HG03066 (cell line): ENCODE data around the gene SPOCK1.
"Not testable (repeated sequence)": the region's sequence is repeated elsewhere in the genome, so short reads cannot be mapped to it uniquely, and the experiment has no call there.

Experiments
- ATAC-seq: cut with Tn5 transposase; IDR thresholded peaks from one replicate; pipeline ENCODE4 v1.9.1; 2021; ENCODE audit warnings: low read depth; ENCODE audit not compliant: unreplicated experiment

The SPOCK1 gene

GRCh38 chr5:137399911-137400310 lies 99.2 kb downstream of the SPOCK1 start:
- ATAC-seq = no peak

DNA sequence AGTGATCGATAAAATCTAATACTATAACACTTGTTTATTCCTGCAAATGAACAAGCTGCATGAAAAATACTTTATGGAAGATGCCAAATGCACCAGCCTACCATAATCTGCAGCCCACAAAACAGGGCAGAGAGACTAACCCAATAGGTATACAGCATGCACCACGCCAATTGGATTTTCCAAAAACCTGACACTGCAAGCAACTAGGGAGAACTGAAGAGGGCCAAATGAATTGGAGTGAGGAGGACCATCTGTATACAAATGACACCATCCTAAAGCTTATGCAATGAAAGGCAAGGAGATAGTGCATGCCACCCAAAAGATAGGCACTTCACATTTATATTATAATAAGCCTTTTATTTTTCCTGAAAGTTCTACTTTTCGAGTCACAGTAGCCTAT lies 100.4 kb downstream of the SPOCK1 start:
- ATAC-seq = no peak

GRCh38 chr5:137398154-137398553 lies 101.0 kb downstream of the SPOCK1 start:
- no peak for ATAC-seq

- ATAC-seq = no peak
Observed at GRCh38 chr5:137395011-137395755, 103.9 kb downstream of the SPOCK1 start.

- ATAC-seq = no peak
Observed at GRCh38 chr5:137394380-137394779, 104.7 kb downstream of the SPOCK1 start.

DNA sequence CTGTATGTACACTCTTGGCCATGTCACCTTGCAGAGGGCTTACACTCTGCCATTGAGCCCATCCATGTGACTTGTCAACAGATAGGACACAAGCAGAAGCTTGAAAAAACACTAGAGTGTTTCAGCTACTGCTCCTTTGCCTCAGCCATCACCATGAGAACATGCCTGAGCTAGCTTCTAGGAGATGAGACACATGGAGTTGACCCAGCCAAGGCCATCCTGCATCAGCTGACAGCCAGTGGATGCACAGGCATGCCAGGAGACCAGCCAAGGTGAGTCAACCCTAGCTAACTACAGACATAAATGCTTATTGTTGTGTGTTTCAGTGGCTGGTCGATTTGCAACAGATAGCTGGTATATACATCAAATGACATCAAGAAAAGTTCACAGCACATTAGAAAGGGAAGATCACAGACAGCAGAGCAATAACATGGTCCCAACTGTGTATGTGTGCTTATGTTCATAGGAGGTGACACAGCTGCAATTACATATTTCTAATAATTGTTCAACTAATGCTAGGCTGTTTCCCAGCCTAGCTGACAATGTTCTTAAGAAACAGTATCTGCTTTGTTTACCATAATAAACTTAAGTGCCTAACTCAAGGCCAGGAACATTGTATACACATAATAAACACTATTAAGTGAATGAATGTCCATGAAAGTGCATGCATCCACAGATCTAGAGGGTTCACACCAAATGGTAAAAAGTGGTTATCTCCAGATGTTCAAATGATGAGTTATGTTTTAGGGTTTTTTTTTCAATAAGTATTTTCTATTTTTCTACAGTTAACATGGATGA lies 105.7 kb downstream of the SPOCK1 start:
- no peak for ATAC-seq

DNA sequence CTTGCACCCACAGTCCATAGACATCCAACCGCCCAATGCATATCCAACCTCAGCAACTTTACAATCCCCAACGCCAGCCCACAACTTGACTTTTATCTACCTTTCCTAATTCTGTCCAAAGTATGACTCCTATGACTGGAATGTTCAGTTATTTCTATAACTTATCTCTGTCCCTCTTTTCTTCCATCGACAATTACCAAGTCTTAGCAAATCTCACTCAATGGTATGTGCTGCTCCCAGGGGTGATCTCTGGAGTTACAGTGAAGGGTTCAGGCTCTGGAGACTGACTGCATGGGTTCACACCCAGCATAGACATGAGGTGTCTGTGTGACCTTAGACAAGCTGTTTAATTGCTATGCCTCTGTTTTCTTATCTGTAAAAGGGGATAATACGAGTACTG lies 106.9 kb downstream of the SPOCK1 start:
- ATAC-seq = no peak

DNA sequence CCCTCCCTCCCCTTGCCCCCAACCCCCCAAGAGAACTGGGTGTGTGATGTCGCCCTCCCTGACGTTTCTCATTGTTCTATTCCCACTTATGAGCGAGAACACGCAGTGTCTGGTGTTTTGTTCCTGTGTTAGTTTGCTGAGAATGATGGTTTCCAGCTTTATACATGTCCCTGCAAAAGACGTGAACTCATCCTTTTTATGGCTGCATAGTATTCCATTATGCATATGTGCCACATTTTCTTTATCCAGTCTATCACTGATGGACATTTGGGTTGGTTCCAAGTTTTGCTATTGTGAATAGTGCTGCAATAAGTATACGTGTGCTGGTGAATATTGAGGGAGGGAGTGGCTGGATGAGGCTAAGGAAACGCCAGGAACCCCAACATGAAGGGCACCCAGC lies 108.1 kb downstream of the SPOCK1 start:
- not testable (repeated sequence) for ATAC-seq

DNA sequence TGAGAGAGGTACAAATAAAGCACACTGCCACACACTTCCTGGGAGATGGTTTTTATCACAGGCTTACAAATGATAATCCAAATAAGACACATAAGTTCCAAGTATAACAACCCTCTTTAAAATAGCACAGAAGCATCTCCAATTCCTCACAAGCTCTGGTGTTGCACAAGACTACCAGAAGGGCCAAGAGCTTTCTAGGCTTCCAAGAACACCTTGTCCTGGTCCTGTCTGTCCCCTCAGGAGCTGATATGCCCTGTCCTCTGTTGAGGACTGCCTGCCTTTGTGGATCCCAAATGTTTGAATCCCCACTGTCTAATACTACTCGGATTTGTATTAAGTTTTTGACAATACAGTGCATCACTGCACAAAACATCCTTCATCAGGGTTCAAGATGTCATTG lies 110.1 kb downstream of the SPOCK1 start:
- ATAC-seq = no peak

GRCh38 chr5:137385064-137385463 lies 114.1 kb downstream of the SPOCK1 start:
- ATAC-seq = no peak

DNA sequence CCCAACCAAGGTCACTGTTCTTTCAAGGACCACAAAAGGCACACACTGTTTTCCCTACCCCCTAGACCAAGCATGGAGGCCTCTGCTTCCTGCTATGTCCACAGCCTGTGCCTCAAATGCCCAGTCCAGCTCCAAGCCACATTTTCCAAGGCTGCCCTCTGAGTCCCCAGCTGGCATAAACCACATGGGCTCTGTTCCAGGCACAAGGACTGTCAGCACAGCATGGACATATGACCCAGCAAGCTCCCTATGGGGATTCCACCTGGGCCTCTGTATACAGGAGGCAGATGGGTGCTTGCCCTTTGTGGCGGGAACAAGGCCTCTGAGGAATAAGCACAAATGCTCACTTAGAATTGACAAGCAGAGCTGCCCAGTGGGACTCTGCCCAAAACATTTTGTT lies 115.2 kb downstream of the SPOCK1 start:
- ATAC-seq = no peak

DNA sequence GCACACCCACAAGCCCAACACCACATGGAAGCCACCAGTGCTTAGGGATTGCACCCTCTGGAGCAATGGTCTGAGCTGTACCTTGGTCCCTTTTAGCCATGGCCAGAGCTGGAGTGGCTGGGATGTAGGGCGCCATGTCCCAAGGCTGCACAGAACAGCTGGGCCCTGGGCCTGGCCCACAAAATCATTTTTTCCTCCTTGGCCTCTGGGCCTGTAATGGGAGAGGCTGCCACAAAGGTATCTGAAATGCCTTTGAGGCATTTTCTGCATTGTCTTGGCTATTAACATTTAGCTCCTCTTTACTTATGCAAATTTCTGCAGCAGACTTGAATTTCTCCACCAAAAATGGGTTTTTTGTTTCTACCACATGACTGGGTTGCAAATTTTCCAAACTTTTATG lies 117.6 kb downstream of the SPOCK1 start:
- ATAC-seq = no peak

- no peak for ATAC-seq
Observed at GRCh38 chr5:137379555-137380286, 119.4 kb downstream of the SPOCK1 start.

- no peak for ATAC-seq
Observed at GRCh38 chr5:137375741-137376526, 123.2 kb downstream of the SPOCK1 start.

DNA sequence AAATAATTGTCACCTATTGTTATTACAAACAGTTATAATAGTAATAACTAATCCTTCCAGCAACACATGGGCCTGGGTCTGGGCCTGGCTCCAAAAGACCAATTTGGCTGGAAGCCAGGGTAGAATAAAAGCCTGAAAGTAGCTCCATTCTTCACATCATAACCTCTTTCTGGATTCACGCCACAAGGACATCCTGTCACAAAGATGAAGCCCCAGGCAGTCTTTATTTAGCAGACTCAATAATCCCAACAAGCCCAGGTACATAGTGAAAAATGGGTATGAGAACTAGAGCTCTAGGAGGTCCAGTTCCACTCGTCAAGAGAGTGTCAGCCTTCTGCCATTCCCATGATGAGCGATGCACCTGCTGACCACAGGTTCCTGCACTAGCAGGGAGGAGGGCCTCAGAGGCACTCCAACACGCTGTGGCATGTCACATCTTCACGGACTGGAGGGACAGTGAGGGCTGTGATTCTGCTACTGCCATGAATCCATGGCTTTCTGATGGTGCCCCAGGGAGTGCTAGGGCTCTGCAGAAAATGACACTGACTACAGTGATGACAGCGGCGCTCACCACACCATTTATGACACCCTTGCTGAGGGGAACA lies 124.9 kb downstream of the SPOCK1 start:
- no peak for ATAC-seq

GRCh38 chr5:137372773-137373160 lies 126.4 kb downstream of the SPOCK1 start:
- no peak for ATAC-seq

- no peak for ATAC-seq
Observed at GRCh38 chr5:137372016-137372772, 126.9 kb downstream of the SPOCK1 start.

DNA sequence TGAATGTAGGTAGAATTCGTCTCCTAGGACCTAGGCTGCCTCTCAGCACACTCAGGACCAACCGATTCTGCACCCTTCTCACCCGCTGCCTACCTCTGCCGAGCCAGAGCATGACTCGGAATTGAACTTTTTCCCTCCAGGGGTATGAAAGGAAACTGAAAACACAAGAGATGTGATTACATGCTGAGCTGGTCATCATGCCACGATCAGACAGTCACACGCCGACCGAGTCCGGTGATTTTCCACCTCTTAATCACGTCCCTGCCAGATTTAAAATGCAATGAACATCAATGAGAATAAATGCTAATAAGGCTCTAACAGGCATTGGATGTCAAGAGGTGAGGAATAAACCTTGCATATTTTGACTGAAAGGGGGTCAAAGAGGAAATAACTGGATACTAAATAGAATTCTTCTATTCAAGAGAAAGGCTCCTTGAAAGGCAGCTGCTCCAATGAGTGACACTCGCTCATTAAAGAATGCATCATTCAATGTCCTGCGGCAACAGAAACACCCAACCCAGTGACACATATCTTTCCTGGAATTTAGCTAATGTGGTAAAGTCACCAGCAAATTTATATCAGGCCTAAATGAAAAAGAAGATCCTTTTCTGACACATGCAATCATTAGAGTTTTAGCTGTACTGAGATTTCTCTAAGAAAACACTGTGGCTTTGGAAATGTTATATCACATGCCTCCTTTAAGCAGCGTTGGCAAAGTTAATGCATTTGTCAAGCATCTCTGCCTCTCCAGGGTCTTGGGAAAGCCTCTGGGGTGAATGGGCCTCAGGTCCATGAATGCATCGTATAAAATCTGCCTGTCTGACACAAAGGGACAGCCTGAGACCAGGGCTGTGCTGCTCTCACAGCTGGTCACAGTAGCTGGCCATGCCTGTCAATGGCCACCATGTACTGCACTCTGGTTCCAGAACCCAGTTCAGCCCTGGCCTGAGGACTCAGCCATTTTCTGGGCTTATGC lies 128.7 kb downstream of the SPOCK1 start:
- ATAC-seq = no peak
